IMR-90 (cell line): ENCODE data around the gene SPATA2. TPM values are rescaled to one million over a fixed set of nuclear protein-coding genes. Genes with fewer than 3 reads are reported as not detected.

ENCODE experiments used
- ATAC-seq: fragments of 200-7000 bp; cut with Tn5 transposase; 2 replicates; pipeline ENCODE4 v1.9.1; 2020; ENCODE audit warnings: low read depth, mild to moderate bottlenecking, moderate library complexity
- BruUV-seq: library from RNA; stranded (reverse); fragments of 400-500 nt; replicated peaks from 2 replicates; lab custom pipeline; 2021; lab: Mats Ljungman, UMichigan
- CTCF ChIA-PET: fragments of 300-600 bp; formaldehyde crosslinking; extraction: SDS; loops from one replicate; lab custom pipeline; 2021; ENCODE audit warnings: antibody characterized with exemption; lab: Yijun Ruan, JAX
- POLR2A ChIA-PET: fragments of 300-600 bp; sonication (Branson Sonifier 250); formaldehyde crosslinking; loops from one replicate; lab custom pipeline; 2022; ENCODE audit warnings: antibody characterized with exemption; ENCODE audit not compliant: unreplicated experiment; lab: Charles Lee
- DNase-seq: peaks from one replicate; pipeline ENCODE4 v3.0.0; 2013
- H2AFZ ChIP-seq: replicated peaks from 2 replicates; pipeline ENCODE3; 2013; ENCODE audit warnings: low read length, mild to moderate bottlenecking; ENCODE audit not compliant: poor library complexity
- H2AK5ac ChIP-seq: 2 replicates; pipeline ENCODE4 v1.6.1; 2013; ENCODE audit warnings: low read depth, low read length, inconsistent platforms
- H2AK9ac ChIP-seq: replicated peaks from 2 replicates; pipeline ENCODE3; 2013; ENCODE audit warnings: mild to moderate bottlenecking, low read depth, low read length, moderate library complexity; ENCODE audit not compliant: poor library complexity
- H2BK120ac ChIP-seq: 2 replicates; pipeline ENCODE4 v1.6.1; 2013; ENCODE audit warnings: low read depth, low read length, inconsistent platforms
- H2BK15ac ChIP-seq: 3 replicates; pipeline ENCODE4 v1.6.1; 2013; ENCODE audit warnings: low read depth, low read length, inconsistent platforms
- H2BK20ac ChIP-seq: 2 replicates; pipeline ENCODE4 v1.6.1; 2013; ENCODE audit warnings: low read depth, mild to moderate bottlenecking, inconsistent platforms, low read length, moderate library complexity
- H2BK5ac ChIP-seq: 2 replicates; pipeline ENCODE4 v1.6.1; 2013; ENCODE audit warnings: mild to moderate bottlenecking, low read depth, low read length, inconsistent platforms; ENCODE audit not compliant: poor library complexity, severe bottlenecking
- H3K14ac ChIP-seq: replicated peaks from 2 replicates; pipeline ENCODE4 v1.6.1; 2013; ENCODE audit warnings: low read depth, low read length, inconsistent platforms
- H3K18ac ChIP-seq: 2 replicates; pipeline ENCODE4 v1.6.1; 2013; ENCODE audit warnings: low read depth, low read length, control low read depth
- H3K23ac ChIP-seq: 2 replicates; pipeline ENCODE4 v1.6.1; 2013; ENCODE audit warnings: low read depth, low read length, inconsistent platforms
- H3K27ac ChIP-seq: 2 replicates; pipeline ENCODE4 v1.5.1; 2013; ENCODE audit warnings: mild to moderate bottlenecking, control low read depth, low read length; ENCODE audit not compliant: insufficient read depth
- H3K27me3 ChIP-seq: 2 replicates; pipeline ENCODE4 v1.6.1; 2013; ENCODE audit warnings: low read length; ENCODE audit not compliant: control insufficient read depth, insufficient read depth
- H3K36me3 ChIP-seq: 2 replicates; pipeline ENCODE4 v1.6.1; 2013; ENCODE audit warnings: low read length, mixed read lengths; ENCODE audit not compliant: control insufficient read depth, insufficient read depth
- H3K4ac ChIP-seq: 2 replicates; pipeline ENCODE4 v1.6.1; 2013; ENCODE audit warnings: low read depth, low read length, inconsistent platforms
- H3K4me1 ChIP-seq: 2 replicates; pipeline ENCODE4 v1.6.1; 2013; ENCODE audit warnings: low read length, mixed read lengths; ENCODE audit not compliant: control insufficient read depth, insufficient read depth
- H3K4me2 ChIP-seq: 2 replicates; pipeline ENCODE4 v1.6.1; 2013; ENCODE audit warnings: low read depth, mild to moderate bottlenecking, control low read depth, low read length, moderate library complexity
- H3K4me3 ChIP-seq: 2 replicates; pipeline ENCODE4 v1.5.1; 2013; ENCODE audit warnings: low read depth, mild to moderate bottlenecking, control low read depth, low read length, moderate library complexity; ENCODE audit not compliant: insufficient read depth
- H3K56ac ChIP-seq: 2 replicates; pipeline ENCODE4 v1.6.1; 2013; ENCODE audit warnings: low read length, inconsistent platforms; ENCODE audit not compliant: insufficient read depth; ENCODE audit errors: extremely low read depth
- H3K79me1 ChIP-seq, 2 experiments: 2 replicates each; pipeline ENCODE4 v1.6.1; 2013; ENCODE audit warnings: low read length in 2 of 2, inconsistent platforms in 1 of 2, low read depth in 1 of 2
- H3K9ac ChIP-seq: 2 replicates; pipeline ENCODE4 v1.6.1; 2013; ENCODE audit warnings: low read depth, low read length, control low read depth
- H3K9me1 ChIP-seq: 2 replicates; pipeline ENCODE4 v1.6.1; 2013; ENCODE audit warnings: low read length, inconsistent platforms; ENCODE audit not compliant: insufficient read depth
- H3K9me3 ChIP-seq: 2 replicates; pipeline ENCODE4 v1.6.1; 2013; ENCODE audit warnings: low read length; ENCODE audit not compliant: control insufficient read depth, insufficient read depth
- H4K20me1 ChIP-seq: 2 replicates; pipeline ENCODE4 v1.6.1; 2013; ENCODE audit warnings: low read length, inconsistent platforms; ENCODE audit not compliant: insufficient read depth
- H4K5ac ChIP-seq: 2 replicates; pipeline ENCODE4 v1.6.1; 2013; ENCODE audit warnings: mild to moderate bottlenecking, low read depth, low read length, control low read depth
- H4K8ac ChIP-seq, 2 experiments: 2 replicates each; pipeline ENCODE4 v1.6.1; 2013; ENCODE audit warnings: low read depth in 2 of 2, low read length in 2 of 2, control low read depth in 1 of 2, inconsistent platforms in 1 of 2
- H4K91ac ChIP-seq: 2 replicates; pipeline ENCODE4 v1.6.1; 2013; ENCODE audit warnings: low read depth, low read length, inconsistent platforms; ENCODE audit not compliant: insufficient read depth
- BHLHE40 ChIP-seq: fragments of 150-350 bp; IDR thresholded peaks from 2 replicates; pipeline ENCODE4 v1.6.1; 2016; ENCODE audit warnings: mild to moderate bottlenecking, low read depth, low read length
- CEBPB ChIP-seq: IDR thresholded peaks from 2 replicates; pipeline ENCODE4 v1.6.1; 2012; ENCODE audit warnings: low read depth, low read length, improper control_type of control experiment
- CHD1 ChIP-seq: IDR thresholded peaks from 2 replicates; pipeline ENCODE4 v1.6.1; 2012; ENCODE audit warnings: low read depth, low read length, improper control_type of control experiment
- CTCF ChIP-seq: conservative IDR thresholded peaks from 2 replicates; pipeline ENCODE4 v1.5.1; 2012; ENCODE audit warnings: mild to moderate bottlenecking, low read depth, low read length, improper control_type of control experiment
- ELK1 ChIP-seq: fragments of 150-350 bp; IDR thresholded peaks from 2 replicates; pipeline ENCODE4 v1.6.1; 2016; ENCODE audit warnings: low read depth, mild to moderate bottlenecking, low read length, moderate library complexity, borderline replicate concordance
- FOS ChIP-seq: fragments of 150-350 bp; IDR thresholded peaks from 2 replicates; pipeline ENCODE4 v1.6.1; 2016; ENCODE audit warnings: low read depth, low read length
- MAFK ChIP-seq: IDR thresholded peaks from 2 replicates; pipeline ENCODE4 v1.6.1; 2012; ENCODE audit warnings: low read depth, low read length, improper control_type of control experiment
- MAZ ChIP-seq: IDR thresholded peaks from 2 replicates; pipeline ENCODE4 v1.6.1; 2012; ENCODE audit warnings: low read depth, mild to moderate bottlenecking, low read length, improper control_type of control experiment, moderate library complexity, borderline replicate concordance
- MXI1 ChIP-seq: IDR thresholded peaks from 2 replicates; pipeline ENCODE4 v1.6.1; 2012; ENCODE audit warnings: low read depth, mild to moderate bottlenecking, low read length, moderate library complexity, borderline replicate concordance
- NFE2L2 ChIP-seq: fragments of 150-350 bp; IDR thresholded peaks from 2 replicates; pipeline ENCODE4 v1.6.1; 2016; ENCODE audit warnings: low read depth, mild to moderate bottlenecking, low read length
- POLR2A ChIP-seq: IDR thresholded peaks from 2 replicates; pipeline ENCODE4 v1.6.1; 2012; ENCODE audit warnings: mild to moderate bottlenecking, low read depth, low read length
- RAD21 ChIP-seq: IDR thresholded peaks from 2 replicates; pipeline ENCODE4 v1.6.1; 2012; ENCODE audit warnings: low read length, improper control_type of control experiment
- RCOR1 ChIP-seq: IDR thresholded peaks from 2 replicates; pipeline ENCODE4 v1.6.1; 2012; ENCODE audit warnings: mild to moderate bottlenecking, low read length, improper control_type of control experiment; ENCODE audit not compliant: insufficient replicate concordance
- RFX5 ChIP-seq: IDR thresholded peaks from 2 replicates; pipeline ENCODE4 v1.8.0; 2012; ENCODE audit warnings: low read depth, mild to moderate bottlenecking, low read length, moderate library complexity
- SMC3 ChIP-seq: fragments of 150-350 bp; IDR thresholded peaks from 2 replicates; pipeline ENCODE4 v1.6.1; 2016; ENCODE audit warnings: low read depth, mild to moderate bottlenecking, antibody characterized with exemption, low read length, moderate library complexity
- USF2 ChIP-seq: fragments of 150-350 bp; IDR thresholded peaks from 2 replicates; pipeline ENCODE4 v1.6.1; 2017; ENCODE audit warnings: mild to moderate bottlenecking, antibody characterized with exemption, low read length, low read depth
- WGBS, 2 experiments: methylation state at CpG; one replicate each; pipeline versions ENCODE4 v1.1.5 to v1.1.7; 2013; ENCODE audit warnings: missing lambda C conversion rate in 2 of 2; ENCODE audit not compliant: insufficient read length in 1 of 2; ENCODE audit errors: extremely low coverage in 2 of 2; 5-methylcytosine and 5-hydroxymethylcytosine counted together
- dilution Hi-C: fragments of 300-500 bp; cut with HindIII; formaldehyde crosslinking; loops from one replicate; pipeline ENCODE4 v1.14.3; 2018; ENCODE audit warnings: low sequenced_read_pairs; ENCODE audit not compliant: unreplicated experiment
- in situ Hi-C: fragments of 300-500 bp; cut with MboI; formaldehyde crosslinking; loops from 3 replicates; pipeline ENCODE4 v1.14.3; 2019; ENCODE audit warnings: low sequenced_read_pairs, inconsistent platforms, mixed read lengths
- intact Hi-C: fragments of 100-400 bp; cut with micrococcal nuclease; formaldehyde crosslinking; loops from 2 replicates; pipeline ENCODE4 v1.10.0; 2022
- polyA plus RNA-seq, 3 experiments: library from polyadenylated mRNA; depleted of rRNA; stranded (reverse); fragments of >200 nt; gene quantifications; 2 replicates each; pipeline ENCODE4 v1.2.3, GENCODE V29; 2012; ENCODE audit warnings: low replicate concordance in 1 of 3
- total RNA-seq: library from RNA; depleted of rRNA; stranded (reverse); fragments of >200 nt; gene quantifications from 2 replicates; pipeline ENCODE4 v1.2.3, GENCODE V29; 2012

Gene SPATA2
- total and polyA plus RNA-seq, 2 of the 4 experiments (the other 2 are of a cell fraction) = 1.3 to 4.5 TPM

- POLR2A ChIA-PET = no interaction called here
These were observed 13.7 kb downstream of the SPATA2 start for GRCh38 chr20:49901588-49901987.

More at GRCh38 chr20:49901588-49901987, 13.7 kb downstream of the SPATA2 start:
- Histone ChIP-seq H3K4me1 (peaks cover 6% of the 10 kb centered on the region), H3K79me1 (peaks cover 3 to 38% of the 10 kb centered on the region in 2 experiments), H2BK5ac (no peak overlapping the region), H2BK15ac (no peak overlapping the region), H3K18ac (no peak overlapping the region), H3K56ac (no peak overlapping the region), H3K27me3 (no peaks in the 10 kb centered on the region), H3K14ac (no peak overlapping the region), H4K8ac (no peak overlapping the region), H4K20me1 (peaks cover 22% of the 10 kb centered on the region), H2AK9ac (no peak overlapping the region), H2AFZ (no peak overlapping the region), H3K36me3 (peaks cover 28% of the 10 kb centered on the region), H3K23ac (no peak overlapping the region), H3K27ac (no peak overlapping the region), H4K5ac (no peak overlapping the region), H2BK20ac (no peak overlapping the region), H3K4ac (no peak overlapping the region), H3K9me3 (no peaks in the 10 kb centered on the region), H3K9me1 (peaks cover 7% of the 10 kb centered on the region), H2BK120ac (no peak overlapping the region), H4K91ac (peak overlapping the region; percentile 39; the same call in 1 of the 2 replicates), H3K4me3 (no peak overlapping the region), H3K4me2 (no peak overlapping the region), H3K9ac (no peak overlapping the region), H2AK5ac (no peak overlapping the region)
- TF ChIP-seq RCOR1 (no peak), USF2 (no peak), RFX5 (no peak), MXI1 (no peak), CEBPB (no peak), NFE2L2 (no peak), POLR2A (no peak), MAFK (no peak), CHD1 (no peak), MAZ (no peak), BHLHE40 (no peak), RAD21 (no peak), ELK1 (no peak), SMC3 (no peak), CTCF (no peak), FOS (no peak)
- BruUV-seq = no TSS peak
- intact Hi-C loops = no loop called here
- DNase-seq (no peak), ATAC-seq (no peak)
- dilution Hi-C loops = no loop called here
- WGBS, 2 experiments = 96% methylated on average over 3 of the region's 5 CpGs; no CpG with 5 or more reads in 1 of the 2 experiments
- in situ Hi-C loops = no loop called here
- CTCF ChIA-PET = no interaction called here
